AG04449 (cell line): ENCODE results near the gene UNC79.

Experiments
- CTCF ChIA-PET: fragments of 350-600 bp; formaldehyde crosslinking; extraction: SDS; loops from one replicate; lab custom pipeline; 2021; ENCODE audit warnings: antibody characterized with exemption; lab: Yijun Ruan, JAX
- POLR2A ChIA-PET: fragments of 400-600, 350-600 bp; formaldehyde crosslinking; extraction: SDS; loops from one replicate; lab custom pipeline; 2020; ENCODE audit warnings: antibody characterized with exemption, inconsistent platforms; lab: Yijun Ruan, JAX
- DNase-seq: peaks from one replicate; pipeline ENCODE4 v3.0.0-alpha.2; 2010; ENCODE audit warnings: low read depth, low spot score
- H3K4me3 ChIP-seq: 2 replicates; pipeline ENCODE4 v1.5.1; 2011; ENCODE audit warnings: low read depth, mild to moderate bottlenecking, control low read depth, low read length
- CTCF ChIP-seq: IDR thresholded peaks from one replicate; pipeline ENCODE4 v1.5.1; 2011; ENCODE audit warnings: mild to moderate bottlenecking, moderate library complexity, low read length, control low read depth, inconsistent platforms; ENCODE audit not compliant: insufficient read depth; ENCODE audit errors: missing control alignments

The UNC79 gene

GRCh38 chr14:93528884-93529558 is 98.3 kb downstream of the UNC79 start:
- ChIA-PET POLR2A (no interaction called here), CTCF (no interaction called here)
- TF ChIP-seq CTCF, result no peak
- no peak overlapping the region for H3K4me3 ChIP-seq
- no peak for DNase-seq

- POLR2A ChIA-PET, result no interaction called here
- no peak for TF ChIP-seq CTCF
- no peak overlapping the region for H3K4me3 ChIP-seq
- CTCF ChIA-PET, result no interaction called here
- DNase-seq, result no peak
These were observed 100.9 kb downstream of the UNC79 start for GRCh38 chr14:93531644-93532043.

- CTCF ChIA-PET, result no interaction called here
- POLR2A ChIA-PET, result no interaction called here
- no peak for TF ChIP-seq CTCF
- DNase-seq, result no peak
- H3K4me3 ChIP-seq, result no peak overlapping the region
These were observed 101.8 kb downstream of the UNC79 start for GRCh38 chr14:93532541-93532940.

- TF ChIP-seq CTCF, result no peak
- H3K4me3 ChIP-seq, result no peak overlapping the region
- POLR2A ChIA-PET, result no interaction called here
- CTCF ChIA-PET, result no interaction called here
- DNase-seq, result no peak
These were observed 102.7 kb downstream of the UNC79 start for GRCh38 chr14:93533437-93533836.

- no peak for DNase-seq
- ChIA-PET POLR2A (no interaction called here), CTCF (no interaction called here)
- no peak overlapping the region for H3K4me3 ChIP-seq
- no peak for TF ChIP-seq CTCF
These were observed 103.1 kb downstream of the UNC79 start for GRCh38 chr14:93533842-93534241.

- no peak overlapping the region for H3K4me3 ChIP-seq
- DNase-seq, result no peak
- ChIA-PET POLR2A (interaction anchor here (0.6 kb wide), 1 partner anchor 462 kb away, joined by 3 read pairs; the partner anchor contains the start of gene CCDC197), CTCF (no interaction called here)
- TF ChIP-seq CTCF, result no peak
These were observed 104.8 kb downstream of the UNC79 start for GRCh38 chr14:93535537-93535936.
